GM12892 (cell line): ENCODE measurements around the gene CD81.

ENCODE experiments used
- POLR2A ChIP-seq: IDR thresholded peaks from 2 replicates; pipeline ENCODE4 v1.6.1; 2011; ENCODE audit warnings: low read depth, low read length, control low read depth
- POLR2AphosphoS5 ChIP-seq: IDR thresholded peaks from 2 replicates; pipeline ENCODE4 v1.6.1; 2011; ENCODE audit warnings: low read depth, low read length, control low read depth
- TAF1 ChIP-seq: IDR thresholded peaks from 2 replicates; pipeline ENCODE4 v1.6.1; 2011; ENCODE audit warnings: low read depth, mild to moderate bottlenecking, control low read depth, low read length, borderline replicate concordance

GRCh38 chr11:2366276-2366675 is 10.8 kb upstream of the CD81 start:
- TF ChIP-seq POLR2AphosphoS5 (no peak), POLR2A (no peak), TAF1 (no peak)
